HepG2 (cell line): ENCODE results near the gene RARG. TPM values are rescaled to one million over a fixed set of nuclear protein-coding genes. Genes with fewer than 3 reads are reported as not detected.

Source experiments
- CENPT ChIP-seq: sonication (generic); formaldehyde crosslinking; IDR thresholded peaks from 2 replicates; pipeline ENCODE4 v1.8.0; 2022; ENCODE audit warnings: low read depth, mild to moderate bottlenecking, moderate library complexity, missing genetic modification reagents
- HNF4G ChIP-seq, 2 experiments: sonication (generic) in 1 of 2; formaldehyde crosslinking in 1 of 2; IDR thresholded peaks; 2 replicates each; pipeline versions ENCODE4 v1.4.0 to v1.6.1; 2011 to 2020; ENCODE audit warnings: borderline replicate concordance in 2 of 2, low read depth in 2 of 2, mild to moderate bottlenecking in 2 of 2, low read length in 1 of 2, missing genetic modification reagents in 1 of 2, moderate library complexity in 1 of 2
- IRX3 ChIP-seq: sonication (generic); formaldehyde crosslinking; IDR thresholded peaks from 2 replicates; pipeline ENCODE4 v1.8.1; 2023; ENCODE audit warnings: mild to moderate bottlenecking, low read depth, missing genetic modification reagents, borderline replicate concordance
- MEF2D ChIP-seq: sonication (generic); formaldehyde crosslinking; IDR thresholded peaks from 2 replicates; pipeline ENCODE4 v1.5.1; 2020; ENCODE audit warnings: mild to moderate bottlenecking, missing genetic modification reagents
- NFE2L2 ChIP-seq: fragments of 150-350 bp; IDR thresholded peaks from 2 replicates; pipeline ENCODE4 v1.6.1; 2014; ENCODE audit warnings: low read length
- NR2F2 ChIP-seq: IDR thresholded peaks from 2 replicates; pipeline ENCODE4 v1.6.1; 2012; ENCODE audit warnings: low read depth, inconsistent platforms, borderline replicate concordance
- ZNF136 ChIP-seq: sonication (generic); formaldehyde crosslinking; IDR thresholded peaks from 2 replicates; pipeline ENCODE4 v1.8.1; 2022; ENCODE audit warnings: low read depth, mild to moderate bottlenecking, moderate library complexity, missing genetic modification reagents
- ZSCAN25 ChIP-seq: sonication (generic); formaldehyde crosslinking; IDR thresholded peaks from 2 replicates; pipeline ENCODE4 v1.8.0; 2022; ENCODE audit warnings: mild to moderate bottlenecking, missing genetic modification reagents
- polyA plus RNA-seq, 8 experiments: library from polyadenylated mRNA; depleted of rRNA in 3 of 8; stranded (reverse) in 7 of 8; unstranded in 1 of 8; fragments of >200 nt; fragmentation: Illumina TruSeq in 4 of 8; extraction: Trizol in 4 of 8; gene quantifications; 2 replicates each; pipeline versions ENCODE4 v1.2.1 to v1.2.3, GENCODE V29; 2011 to 2016; ENCODE audit warnings: low read depth in 4 of 8, missing spikeins in 1 of 8, mixed read lengths in 1 of 8; ENCODE audit not compliant: insufficient read depth in 1 of 8
- total RNA-seq, 5 experiments: library from RNA; depleted of rRNA; stranded (reverse); fragments of >200 nt; fragmentation: Illumina TruSeq; extraction: Trizol; gene quantifications; 2 replicates each; pipeline ENCODE4 v1.2.3, GENCODE V29; 2016; ENCODE audit warnings: low read depth in 1 of 5
- TF ChIP-seq, protein P1 (sequence below): sonication (generic); formaldehyde crosslinking; IDR thresholded peaks from 2 replicates; pipeline ENCODE4 v1.4.0; 2020; ENCODE audit warnings: missing genetic modification reagents
- TF ChIP-seq, protein P2 (sequence below): sonication (generic); formaldehyde crosslinking; IDR thresholded peaks from 2 replicates; pipeline ENCODE4 v1.5.1; 2020; ENCODE audit warnings: missing genetic modification reagents, mild to moderate bottlenecking, borderline replicate concordance
- TF ChIP-seq, protein P3 (sequence below): sonication (generic); formaldehyde crosslinking; conservative IDR thresholded peaks from 2 replicates; pipeline ENCODE4 v1.4.0; 2020; ENCODE audit warnings: missing genetic modification reagents

The RARG gene
- total and polyA plus RNA-seq, 2 of the 13 experiments (the other 11 are each of a cell fraction or from before 2014, with no cell fraction given) = 0.77 to 1.5 TPM

DNA sequence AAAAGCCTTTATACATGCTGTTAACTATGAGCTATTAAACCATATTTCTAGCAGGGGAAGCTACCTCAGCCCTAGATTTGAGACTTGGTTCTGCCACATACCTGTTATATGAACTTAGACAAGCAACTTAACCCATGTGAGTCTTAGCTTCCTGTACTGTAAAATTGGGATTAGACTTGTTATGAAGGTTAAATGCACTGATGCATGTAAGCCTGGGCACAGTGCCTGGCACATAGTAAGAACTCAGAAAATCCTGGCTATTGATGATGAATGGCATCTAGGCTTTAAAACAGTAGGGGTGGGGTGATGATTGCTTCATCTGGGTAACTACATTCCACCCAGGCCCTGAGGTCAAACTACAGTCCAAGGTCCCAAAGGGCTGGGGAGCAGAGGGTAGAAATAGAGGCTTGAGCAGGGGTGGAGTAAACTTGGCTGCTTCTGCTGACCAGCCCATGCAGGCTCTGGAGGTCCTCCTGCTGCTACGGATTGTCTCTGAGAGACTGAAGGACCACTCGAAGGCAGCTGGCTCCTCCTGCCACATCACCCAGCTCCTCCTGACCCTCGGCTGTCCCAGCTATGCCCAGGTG lies 47.4 kb upstream of the RARG start (continued):
- TF ChIP-seq, protein P1, sequence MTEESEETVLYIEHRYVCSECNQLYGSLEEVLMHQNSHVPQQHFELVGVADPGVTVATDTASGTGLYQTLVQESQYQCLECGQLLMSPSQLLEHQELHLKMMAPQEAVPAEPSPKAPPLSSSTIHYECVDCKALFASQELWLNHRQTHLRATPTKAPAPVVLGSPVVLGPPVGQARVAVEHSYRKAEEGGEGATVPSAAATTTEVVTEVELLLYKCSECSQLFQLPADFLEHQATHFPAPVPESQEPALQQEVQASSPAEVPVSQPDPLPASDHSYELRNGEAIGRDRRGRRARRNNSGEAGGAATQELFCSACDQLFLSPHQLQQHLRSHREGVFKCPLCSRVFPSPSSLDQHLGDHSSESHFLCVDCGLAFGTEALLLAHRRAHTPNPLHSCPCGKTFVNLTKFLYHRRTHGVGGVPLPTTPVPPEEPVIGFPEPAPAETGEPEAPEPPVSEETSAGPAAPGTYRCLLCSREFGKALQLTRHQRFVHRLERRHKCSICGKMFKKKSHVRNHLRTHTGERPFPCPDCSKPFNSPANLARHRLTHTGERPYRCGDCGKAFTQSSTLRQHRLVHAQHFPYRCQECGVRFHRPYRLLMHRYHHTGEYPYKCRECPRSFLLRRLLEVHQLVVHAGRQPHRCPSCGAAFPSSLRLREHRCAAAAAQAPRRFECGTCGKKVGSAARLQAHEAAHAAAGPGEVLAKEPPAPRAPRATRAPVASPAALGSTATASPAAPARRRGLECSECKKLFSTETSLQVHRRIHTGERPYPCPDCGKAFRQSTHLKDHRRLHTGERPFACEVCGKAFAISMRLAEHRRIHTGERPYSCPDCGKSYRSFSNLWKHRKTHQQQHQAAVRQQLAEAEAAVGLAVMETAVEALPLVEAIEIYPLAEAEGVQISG (CRISPR knock-in tag) = no peak
- TF ChIP-seq ZNF136 (CRISPR knock-in tag) = no peak
- TF ChIP-seq IRX3 (CRISPR knock-in tag) = no peak
- TF ChIP-seq, protein P2, sequence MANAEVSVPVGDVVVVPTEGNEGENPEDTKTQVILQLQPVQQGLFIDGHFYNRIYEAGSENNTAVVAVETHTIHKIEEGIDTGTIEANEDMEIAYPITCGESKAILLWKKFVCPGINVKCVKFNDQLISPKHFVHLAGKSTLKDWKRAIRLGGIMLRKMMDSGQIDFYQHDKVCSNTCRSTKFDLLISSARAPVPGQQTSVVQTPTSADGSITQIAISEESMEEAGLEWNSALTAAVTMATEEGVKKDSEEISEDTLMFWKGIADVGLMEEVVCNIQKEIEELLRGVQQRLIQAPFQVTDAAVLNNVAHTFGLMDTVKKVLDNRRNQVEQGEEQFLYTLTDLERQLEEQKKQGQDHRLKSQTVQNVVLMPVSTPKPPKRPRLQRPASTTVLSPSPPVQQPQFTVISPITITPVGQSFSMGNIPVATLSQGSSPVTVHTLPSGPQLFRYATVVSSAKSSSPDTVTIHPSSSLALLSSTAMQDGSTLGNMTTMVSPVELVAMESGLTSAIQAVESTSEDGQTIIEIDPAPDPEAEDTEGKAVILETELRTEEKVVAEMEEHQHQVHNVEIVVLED = no peak
- no peak for TF ChIP-seq MEF2D (CRISPR knock-in tag)
- TF ChIP-seq HNF4G (IDR thresholded peaks at IDR 0.05; ENCODE audit: borderline replicate concordance, low read depth, low read length) = peak; percentile 78
- no peak for TF ChIP-seq HNF4G (CRISPR knock-in tag; IDR thresholded peaks at IDR 0.05; ENCODE audit: borderline replicate concordance, low read depth)
- no peak for TF ChIP-seq CENPT (CRISPR knock-in tag)
- TF ChIP-seq NFE2L2 = no peak
- peak; percentile 53; the same call in 1 of the 2 replicates for TF ChIP-seq ZSCAN25 (CRISPR knock-in tag)
- TF ChIP-seq, protein P3, sequence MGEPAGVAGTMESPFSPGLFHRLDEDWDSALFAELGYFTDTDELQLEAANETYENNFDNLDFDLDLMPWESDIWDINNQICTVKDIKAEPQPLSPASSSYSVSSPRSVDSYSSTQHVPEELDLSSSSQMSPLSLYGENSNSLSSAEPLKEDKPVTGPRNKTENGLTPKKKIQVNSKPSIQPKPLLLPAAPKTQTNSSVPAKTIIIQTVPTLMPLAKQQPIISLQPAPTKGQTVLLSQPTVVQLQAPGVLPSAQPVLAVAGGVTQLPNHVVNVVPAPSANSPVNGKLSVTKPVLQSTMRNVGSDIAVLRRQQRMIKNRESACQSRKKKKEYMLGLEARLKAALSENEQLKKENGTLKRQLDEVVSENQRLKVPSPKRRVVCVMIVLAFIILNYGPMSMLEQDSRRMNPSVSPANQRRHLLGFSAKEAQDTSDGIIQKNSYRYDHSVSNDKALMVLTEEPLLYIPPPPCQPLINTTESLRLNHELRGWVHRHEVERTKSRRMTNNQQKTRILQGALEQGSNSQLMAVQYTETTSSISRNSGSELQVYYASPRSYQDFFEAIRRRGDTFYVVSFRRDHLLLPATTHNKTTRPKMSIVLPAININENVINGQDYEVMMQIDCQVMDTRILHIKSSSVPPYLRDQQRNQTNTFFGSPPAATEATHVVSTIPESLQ (CRISPR knock-in tag) = no peak
- 0 out of 2 replicates have a peak, but pooled peaks have one; percentile 44 for TF ChIP-seq NR2F2
- TF ChIP-seq, all 625 proteins: peak for 12
